HG03342 (cell line): ENCODE results near the gene CNTFR.

Experiments
- ATAC-seq: cut with Tn5 transposase; IDR thresholded peaks from one replicate; pipeline ENCODE4 v1.9.1; 2021; ENCODE audit warnings: mild to moderate bottlenecking, moderate library complexity; ENCODE audit not compliant: unreplicated experiment

The CNTFR gene

GRCh38 chr9:34620061-34620994, 30.8 kb upstream of the CNTFR start, which contains the start of gene DCTN3:
Gene DCTN3, minus strand, starts transcription at chr9:34620495. Its CDS starts 31 bp downstream, at chr9:34620464.
- peak; percentile 98 for ATAC-seq

GRCh38 chr9:34615132-34615531, 25.6 kb upstream of the CNTFR start:
- ATAC-seq: no peak

- no peak for ATAC-seq
Observed at GRCh38 chr9:34612788-34613390, 23.4 kb upstream of the CNTFR start.

- peak; percentile 80 for ATAC-seq
Observed at GRCh38 chr9:34611811-34612787, 22.6 kb upstream of the CNTFR start, which contains the start of gene RPP25L. Gene RPP25L, minus strand, starts transcription at chr9:34612097. Its CDS starts 801 bp downstream, at chr9:34611296.

- no peak for ATAC-seq
Observed at GRCh38 chr9:34611251-34611810, 21.8 kb upstream of the CNTFR start.

GRCh38 chr9:34610434-34611206, 21.1 kb upstream of the CNTFR start:
- ATAC-seq: no peak

GRCh38 chr9:34607331-34607730, 17.8 kb upstream of the CNTFR start:
- no peak for ATAC-seq

GRCh38 chr9:34606905-34607304, 17.4 kb upstream of the CNTFR start:
- no peak for ATAC-seq

- ATAC-seq: no peak
Observed at GRCh38 chr9:34606190-34606589, 16.7 kb upstream of the CNTFR start.

- peak; percentile 70 for ATAC-seq
Observed at GRCh38 chr9:34603610-34604231, 14.2 kb upstream of the CNTFR start.

GRCh38 chr9:34601937-34602573, 12.5 kb upstream of the CNTFR start:
- no peak for ATAC-seq

- no peak for ATAC-seq
Observed at GRCh38 chr9:34600908-34601307, 11.4 kb upstream of the CNTFR start.

GRCh38 chr9:34599546-34599945, 10.0 kb upstream of the CNTFR start:
- no peak for ATAC-seq

GRCh38 chr9:34594177-34594576, 4.7 kb upstream of the CNTFR start:
- no peak for ATAC-seq

- no peak for ATAC-seq
Observed at GRCh38 chr9:34592895-34593601, 3.5 kb upstream of the CNTFR start.

GRCh38 chr9:34591917-34592866, 2.7 kb upstream of the CNTFR start:
- no peak for ATAC-seq
